Kidney epithelial cell (primary cell): ENCODE results near the gene FLCN. TPM values are rescaled to one million over a fixed set of nuclear protein-coding genes. Genes with fewer than 3 reads are reported as not detected.
A peak's percentile ranks its signal among the peaks of the same experiment; 100 is the strongest.

Source experiments
- DNase-seq: peaks from one replicate; pipeline ENCODE4 v3.0.0-alpha.2; 2010; ENCODE audit warnings: low read depth
- H3K27me3 ChIP-seq: 2 replicates; pipeline ENCODE4 v1.6.0; 2011; ENCODE audit warnings: low read length; ENCODE audit not compliant: control insufficient read depth, insufficient read depth
- H3K36me3 ChIP-seq: 2 replicates; pipeline ENCODE4 v1.5.1; 2011; ENCODE audit warnings: low read length; ENCODE audit not compliant: control insufficient read depth, insufficient read depth
- H3K4me3 ChIP-seq: 2 replicates; pipeline ENCODE4 v1.5.1; 2011; ENCODE audit warnings: low read depth, mild to moderate bottlenecking, control low read depth, low read length
- total RNA-seq: library from RNA; depleted of rRNA; stranded (reverse); fragments of >200 nt; gene quantifications from 2 replicates; pipeline ENCODE4 v1.2.3, GENCODE V29; 2015
- TF ChIP-seq, protein P1 (sequence below): IDR thresholded peaks from 2 replicates; pipeline ENCODE4 v1.5.1; 2011; ENCODE audit warnings: mild to moderate bottlenecking, moderate library complexity, low read length, control low read depth, inconsistent platforms; ENCODE audit not compliant: insufficient read depth, poor library complexity, severe bottlenecking

FLCN gene
- total RNA-seq, 1 donor from 2014 or later: 61.0 TPM

DNA sequence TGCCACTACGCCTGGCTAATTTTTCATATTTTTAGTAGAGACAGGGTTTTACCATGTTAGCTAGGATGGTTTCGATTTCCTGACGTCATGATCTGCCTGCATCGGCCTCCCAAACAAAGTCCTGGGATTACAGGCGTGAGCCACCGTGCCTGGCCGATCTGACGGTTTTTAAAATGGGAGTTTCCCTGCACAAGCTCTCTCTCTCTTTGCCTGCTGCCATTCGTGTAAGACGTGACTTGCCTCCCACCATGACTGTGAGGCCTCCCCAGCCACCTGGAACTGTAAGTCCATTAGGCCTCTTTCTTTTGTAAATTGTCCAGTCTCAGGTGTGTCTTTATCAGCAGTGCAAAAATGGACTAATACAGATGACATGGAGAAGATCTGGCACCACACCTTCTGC lies 4.7 kb upstream of the FLCN start:
- H3K27me3 ChIP-seq: no peaks in the 10 kb centered on the region
- no peak overlapping the region for H3K4me3 ChIP-seq
- TF ChIP-seq, protein P1, sequence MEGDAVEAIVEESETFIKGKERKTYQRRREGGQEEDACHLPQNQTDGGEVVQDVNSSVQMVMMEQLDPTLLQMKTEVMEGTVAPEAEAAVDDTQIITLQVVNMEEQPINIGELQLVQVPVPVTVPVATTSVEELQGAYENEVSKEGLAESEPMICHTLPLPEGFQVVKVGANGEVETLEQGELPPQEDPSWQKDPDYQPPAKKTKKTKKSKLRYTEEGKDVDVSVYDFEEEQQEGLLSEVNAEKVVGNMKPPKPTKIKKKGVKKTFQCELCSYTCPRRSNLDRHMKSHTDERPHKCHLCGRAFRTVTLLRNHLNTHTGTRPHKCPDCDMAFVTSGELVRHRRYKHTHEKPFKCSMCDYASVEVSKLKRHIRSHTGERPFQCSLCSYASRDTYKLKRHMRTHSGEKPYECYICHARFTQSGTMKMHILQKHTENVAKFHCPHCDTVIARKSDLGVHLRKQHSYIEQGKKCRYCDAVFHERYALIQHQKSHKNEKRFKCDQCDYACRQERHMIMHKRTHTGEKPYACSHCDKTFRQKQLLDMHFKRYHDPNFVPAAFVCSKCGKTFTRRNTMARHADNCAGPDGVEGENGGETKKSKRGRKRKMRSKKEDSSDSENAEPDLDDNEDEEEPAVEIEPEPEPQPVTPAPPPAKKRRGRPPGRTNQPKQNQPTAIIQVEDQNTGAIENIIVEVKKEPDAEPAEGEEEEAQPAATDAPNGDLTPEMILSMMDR: no peak
- no peaks in the 10 kb centered on the region for H3K36me3 ChIP-seq
- no peak for DNase-seq

DNA sequence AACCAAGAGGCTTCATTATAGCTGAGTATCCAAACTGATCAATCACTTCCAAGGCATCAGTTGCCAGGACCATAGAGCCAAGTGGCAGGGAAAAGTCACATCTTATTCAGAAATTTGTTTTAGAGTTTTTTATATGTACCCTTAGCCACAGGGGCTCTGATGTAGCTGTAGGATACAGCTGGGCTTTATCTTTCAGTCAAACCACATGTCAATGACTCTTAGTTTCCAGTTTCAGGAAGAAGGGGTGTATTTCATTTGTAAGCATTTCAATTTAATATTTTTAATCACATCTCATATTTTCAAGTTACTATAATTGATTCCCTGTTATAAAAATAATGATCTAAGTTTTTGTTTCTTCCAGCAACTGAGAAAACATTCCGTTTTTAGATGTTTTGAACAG lies 2.9 kb upstream of the FLCN start:
- TF ChIP-seq, protein P1: no peak
- no peak overlapping the region for H3K4me3 ChIP-seq
- no peak for DNase-seq
- no peaks in the 10 kb centered on the region for H3K36me3 ChIP-seq
- no peaks in the 10 kb centered on the region for H3K27me3 ChIP-seq

DNA sequence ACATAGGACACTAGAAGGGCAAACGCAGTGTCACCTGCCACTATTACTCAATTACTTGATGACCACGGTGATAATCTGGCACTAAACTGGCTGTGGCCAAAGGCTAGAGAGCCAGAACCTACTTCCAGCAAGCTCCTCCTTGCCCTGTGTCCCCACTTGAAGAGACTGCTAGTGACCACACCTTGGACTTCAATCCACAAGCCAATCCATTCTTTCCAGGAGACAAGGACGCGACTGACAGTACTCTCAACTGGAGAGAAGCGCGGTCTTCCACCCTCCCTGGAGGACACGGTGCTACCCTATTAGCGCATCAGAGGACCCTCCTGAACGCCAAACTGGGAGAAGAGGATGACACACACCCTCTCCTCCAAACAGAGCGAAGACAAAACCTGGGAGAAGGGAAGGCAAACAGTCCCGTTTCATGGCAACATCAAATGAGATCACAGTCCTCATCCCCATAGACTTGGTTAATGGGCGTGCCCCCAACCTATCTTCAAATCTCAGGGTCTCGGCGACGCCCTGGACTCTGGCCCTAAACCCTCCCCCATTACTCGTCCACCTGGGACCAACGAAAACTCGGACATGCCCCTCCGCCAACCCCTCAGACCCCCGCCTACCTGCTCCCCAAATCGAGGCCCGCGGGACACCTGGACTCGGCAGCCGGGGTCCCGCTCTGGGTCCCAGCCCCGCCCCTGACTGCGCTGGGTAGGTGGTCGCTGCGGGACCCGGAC lies 508 bp downstream of the FLCN start:
- DNase-seq: no peak
- TF ChIP-seq, protein P1: no peak
- Histone ChIP-seq H3K36me3 (no peaks in the 10 kb centered on the region), H3K4me3 (peak overlapping the region; percentile 91), H3K27me3 (no peaks in the 10 kb centered on the region)

DNA sequence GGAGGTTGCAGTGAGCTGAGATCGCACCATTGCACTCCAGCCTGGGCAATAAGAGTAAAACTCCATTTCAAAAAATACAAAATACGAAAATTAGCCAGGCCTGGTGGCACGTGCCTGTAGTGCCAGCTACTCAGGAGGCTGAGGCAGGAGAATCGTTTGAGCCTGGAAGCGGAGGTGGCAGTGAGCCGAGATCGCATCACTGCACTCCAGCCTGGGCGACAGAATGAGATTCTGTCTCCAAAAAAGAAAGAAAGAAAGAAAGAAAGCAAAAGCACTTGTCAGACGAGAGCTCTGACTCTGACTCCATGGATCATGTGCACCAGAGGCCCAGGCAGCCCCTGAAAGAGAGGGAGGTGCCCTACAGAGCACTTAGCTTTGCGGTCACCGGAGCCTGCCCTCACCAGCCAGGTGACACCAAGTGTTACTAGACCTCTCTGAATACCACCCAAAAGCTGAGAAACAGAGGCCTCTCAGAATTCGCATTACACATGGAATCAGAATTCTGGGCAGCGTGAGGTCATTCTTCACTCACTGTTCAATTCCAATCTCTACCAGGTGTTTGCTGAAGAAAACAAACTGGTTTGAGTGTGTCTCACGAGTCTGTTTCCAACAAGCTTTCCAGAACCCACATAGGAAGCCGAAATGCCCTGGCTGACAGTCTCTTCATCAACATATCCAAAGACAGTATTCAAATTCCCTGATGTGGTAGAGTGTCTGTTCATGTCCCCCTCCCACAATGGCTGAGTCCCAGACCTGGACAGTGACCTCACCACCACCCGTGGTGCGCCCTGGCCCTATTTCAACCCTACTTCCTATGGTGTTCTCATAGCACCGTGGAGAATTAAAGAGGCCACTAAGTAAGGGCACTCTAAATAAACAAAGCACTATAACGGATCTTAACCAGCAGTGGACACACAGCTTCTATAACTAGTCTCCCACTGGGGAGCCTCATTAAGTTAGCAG lies 1.5 kb downstream of the FLCN start:
- Histone ChIP-seq H3K27me3 (no peaks in the 10 kb centered on the region), H3K36me3 (no peaks in the 10 kb centered on the region), H3K4me3 (peak overlapping the region; percentile 91)
- TF ChIP-seq, protein P1: no peak
- no peak for DNase-seq

DNA sequence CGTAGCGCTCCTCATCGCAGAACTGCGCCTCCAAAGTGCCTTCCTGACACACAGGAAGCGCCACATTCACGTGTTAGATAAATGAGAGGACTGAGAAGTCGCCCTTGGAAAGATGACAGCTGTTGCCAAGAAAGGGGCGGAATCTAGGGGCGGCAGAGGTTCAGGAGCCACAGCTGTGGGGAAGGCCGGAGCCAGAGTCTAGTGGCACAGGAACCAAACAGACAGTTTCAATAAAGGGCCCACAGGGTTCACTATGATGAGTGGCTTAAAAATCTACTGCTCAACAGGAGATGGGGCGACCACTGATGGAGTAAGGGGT lies 4.7 kb downstream of the FLCN start:
- Histone ChIP-seq H3K27me3 (no peaks in the 10 kb centered on the region), H3K4me3 (no peak overlapping the region), H3K36me3 (peaks cover 4% of the 10 kb centered on the region)
- TF ChIP-seq, protein P1: no peak
- DNase-seq: no peak
